ENCODE data around the gene GFRA4. TPM values are rescaled to one million over a fixed set of nuclear protein-coding genes. Genes with fewer than 3 reads are reported as not detected.
A peak's percentile ranks its signal among the peaks of the same experiment; 100 is the strongest.

The GFRA4 gene
- total and polyA plus RNA-seq, 10 donors: not detected

- Histone ChIP-seq H3K4me3 (peak overlapping the region in 2 of 8 donors; percentile 5 to 46), H3K9me3 (peaks cover 0 to 2% (median 0%) of the 10 kb centered on the region in 8 donors), H3K36me3 (no peaks in the 10 kb centered on the region), H3K27me3 (replicated peaks in 1 of 7) (peaks cover 0 to 74% (median 31%) of the 10 kb centered on the region in 7 donors), H3K27ac (no peak overlapping the region), H3K4me1 (peaks cover 0 to 28% (median 10%) of the 10 kb centered on the region in 6 donors)
- WGBS, 5 donors: 2 to 6% (median 4%) methylated on average over 10 to 75 of the region's 75 CpGs
- no peak for TF ChIP-seq POLR2AphosphoS5 (IDR thresholded peaks at IDR 0.05)
- no peak for TF ChIP-seq POLR2A (IDR thresholded peaks at IDR 0.05)
- TF ChIP-seq, protein P1, sequence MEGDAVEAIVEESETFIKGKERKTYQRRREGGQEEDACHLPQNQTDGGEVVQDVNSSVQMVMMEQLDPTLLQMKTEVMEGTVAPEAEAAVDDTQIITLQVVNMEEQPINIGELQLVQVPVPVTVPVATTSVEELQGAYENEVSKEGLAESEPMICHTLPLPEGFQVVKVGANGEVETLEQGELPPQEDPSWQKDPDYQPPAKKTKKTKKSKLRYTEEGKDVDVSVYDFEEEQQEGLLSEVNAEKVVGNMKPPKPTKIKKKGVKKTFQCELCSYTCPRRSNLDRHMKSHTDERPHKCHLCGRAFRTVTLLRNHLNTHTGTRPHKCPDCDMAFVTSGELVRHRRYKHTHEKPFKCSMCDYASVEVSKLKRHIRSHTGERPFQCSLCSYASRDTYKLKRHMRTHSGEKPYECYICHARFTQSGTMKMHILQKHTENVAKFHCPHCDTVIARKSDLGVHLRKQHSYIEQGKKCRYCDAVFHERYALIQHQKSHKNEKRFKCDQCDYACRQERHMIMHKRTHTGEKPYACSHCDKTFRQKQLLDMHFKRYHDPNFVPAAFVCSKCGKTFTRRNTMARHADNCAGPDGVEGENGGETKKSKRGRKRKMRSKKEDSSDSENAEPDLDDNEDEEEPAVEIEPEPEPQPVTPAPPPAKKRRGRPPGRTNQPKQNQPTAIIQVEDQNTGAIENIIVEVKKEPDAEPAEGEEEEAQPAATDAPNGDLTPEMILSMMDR (IDR thresholded peaks at IDR 0.05 in 8 of 11, conservative IDR thresholded peaks at IDR 0.05 in 3 of 11): no peak
- intact Hi-C loops (cut with DNase I; ENCODE audit: low total_unique reads): no loop called here
- no peak for DNase-seq
Measured at GRCh38 chr20:3660262-3661059, 2.7 kb downstream of the GFRA4 start.

DNA sequence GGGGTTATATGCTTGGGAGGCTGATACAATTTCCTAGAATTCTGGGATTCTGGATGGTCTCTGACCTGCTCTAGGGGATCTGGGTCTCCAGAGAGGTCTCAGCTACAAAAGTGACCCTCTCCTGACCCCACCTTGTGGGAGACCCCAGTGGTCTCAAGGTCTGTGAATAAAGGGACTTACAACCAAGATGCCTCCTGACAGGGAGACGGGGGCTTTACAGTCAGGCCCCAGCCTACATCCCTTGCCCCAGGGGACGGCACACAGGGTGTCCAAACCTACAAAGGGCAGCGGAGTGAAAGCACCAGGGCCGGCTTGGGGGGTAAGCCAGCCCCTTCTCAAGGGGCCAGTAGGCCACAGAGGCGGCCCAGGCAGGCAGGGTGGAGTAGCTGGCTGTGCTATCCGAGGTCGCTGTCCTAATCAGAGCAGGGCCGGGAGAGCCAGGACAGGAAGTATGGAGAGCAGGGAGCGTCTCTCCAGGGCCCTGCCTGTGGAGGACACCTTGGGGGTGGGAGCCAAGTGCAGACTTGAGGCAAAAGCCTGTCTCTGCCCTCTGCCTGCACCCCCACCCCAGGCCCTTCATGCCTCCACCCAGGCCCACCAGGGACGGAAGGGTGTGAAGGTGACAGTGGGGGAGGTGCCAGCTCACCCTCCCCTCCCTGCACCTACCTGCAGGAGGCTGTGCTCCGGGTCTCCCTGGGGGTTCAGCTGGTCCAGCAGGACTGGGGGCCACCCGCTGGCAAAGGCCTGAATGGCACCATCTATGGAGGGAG lies 3.5 kb downstream of the GFRA4 start:
- H3K4me1 ChIP-seq: peaks cover 0 to 28% (median 10%) of the 10 kb centered on the region in 6 donors
- intact Hi-C loops (cut with DNase I; ENCODE audit: low total_unique reads): no loop called here
- TF ChIP-seq, protein P1 (IDR thresholded peaks at IDR 0.05 in 8 of 11, conservative IDR thresholded peaks at IDR 0.05 in 3 of 11): no peak
- TF ChIP-seq POLR2A (IDR thresholded peaks at IDR 0.05) (no peak), POLR2AphosphoS5 (IDR thresholded peaks at IDR 0.05) (no peak)
- peaks cover 0 to 8% (median 0%) of the 10 kb centered on the region in 8 donors for H3K9me3 ChIP-seq
- 62 to 75% (median 66%) methylated on average over 5 to 12 of the region's 12 CpGs for WGBS, 5 donors
- DNase-seq: no peak
- H3K27me3 ChIP-seq (replicated peaks in 1 of 7): peaks cover 0 to 70% (median 31%) of the 10 kb centered on the region in 7 donors
- no peaks in the 10 kb centered on the region for H3K36me3 ChIP-seq
- no peak overlapping the region for H3K4me3 ChIP-seq
- H3K27ac ChIP-seq: no peak overlapping the region

- Histone ChIP-seq H3K9me3 (peaks cover 0 to 8% (median 0%) of the 10 kb centered on the region in 8 donors), H3K4me3 (no peak overlapping the region), H3K27ac (no peak overlapping the region), H3K36me3 (no peaks in the 10 kb centered on the region), H3K4me1 (peaks cover 0 to 28% (median 10%) of the 10 kb centered on the region in 6 donors), H3K27me3 (replicated peaks in 1 of 7) (peaks cover 0 to 66% (median 31%) of the 10 kb centered on the region in 7 donors)
- TF ChIP-seq POLR2AphosphoS5 (IDR thresholded peaks at IDR 0.05) (no peak), POLR2A (IDR thresholded peaks at IDR 0.05) (no peak)
- DNase-seq: peak; percentile 39
- WGBS, 5 donors: 48 to 68% (median 53%) methylated on average over 8 of the region's 8 CpGs
- intact Hi-C loops (cut with DNase I; ENCODE audit: low total_unique reads): no loop called here
Measured at GRCh38 chr20:3658716-3659491, 4.3 kb downstream of the GFRA4 start.

- DNase-seq: peak; percentile 34
- Histone ChIP-seq H3K27ac (no peak overlapping the region), H3K9me3 (peaks cover 0 to 16% (median 0%) of the 10 kb centered on the region in 8 donors), H3K4me1 (peaks cover 0 to 31% (median 12%) of the 10 kb centered on the region in 6 donors), H3K27me3 (replicated peaks in 1 of 7) (peaks cover 0 to 61% (median 31%) of the 10 kb centered on the region in 7 donors), H3K36me3 (no peaks in the 10 kb centered on the region), H3K4me3 (no peak overlapping the region)
- intact Hi-C loops (cut with DNase I; ENCODE audit: low total_unique reads): no loop called here
- 79 to 92% (median 86%) methylated on average over 7 of the region's 7 CpGs for WGBS, 5 donors
- TF ChIP-seq POLR2A (IDR thresholded peaks at IDR 0.05) (no peak), POLR2AphosphoS5 (IDR thresholded peaks at IDR 0.05) (no peak)
- TF ChIP-seq, protein P1 (IDR thresholded peaks at IDR 0.05 in 8 of 11, conservative IDR thresholded peaks at IDR 0.05 in 3 of 11): no peak
Measured at GRCh38 chr20:3658019-3658715, 5.0 kb downstream of the GFRA4 start.

All from spleen (tissue), 11 donors.